Adrenal gland (tissue), 12 donors: Measurements from ENCODE around the gene KAZN. TPM values are rescaled to one million over a fixed set of nuclear protein-coding genes. Genes with fewer than 3 reads are reported as not detected.

Experiments
- DNase-seq, 7 donors: peaks; one replicate each; pipeline ENCODE4 v3.0.0-alpha.2; 2019 to 2020
- H3K27ac ChIP-seq, 5 donors: fragments of 200-600 bp; sonication (generic) in 4 of 5; 1 replicate in 3 of 5; 2 replicates in 2 of 5; pipeline versions ENCODE4 v1.5.1 to v1.8.0; 2016 to 2020; ENCODE audit warnings: mild to moderate bottlenecking in 1 of 5
- H3K27me3 ChIP-seq: fragments of 200-600 bp; 2 replicates; pipeline ENCODE4 v1.8.0; 2021
- H3K36me3 ChIP-seq, 2 donors: fragments of 200-600 bp; replicated peaks in 1 of 2; 1 replicate in 1 of 2; 2 replicates in 1 of 2; pipeline versions ENCODE4 v1.5.1 to v1.8.0; 2018 to 2022
- H3K4me1 ChIP-seq, 2 donors: fragments of 200-600 bp; replicated peaks in 1 of 2; 1 replicate in 1 of 2; 2 replicates in 1 of 2; pipeline versions ENCODE4 v1.5.1 to v1.8.0; 2018 to 2021
- H3K4me3 ChIP-seq, 4 donors: fragments of 200-600 bp; sonication (generic) in 3 of 4; one replicate each; pipeline ENCODE4 v1.5.1; 2016 to 2018
- H3K9me3 ChIP-seq, 3 donors: fragments of 200-600 bp; sonication (generic) in 1 of 3; replicated peaks in 1 of 3; 1 replicate in 2 of 3; 2 replicates in 1 of 3; pipeline versions ENCODE4 v1.5.1 to v1.8.0; 2016 to 2021
- CTCF ChIP-seq, 6 experiments: fragments of 450-650 bp in 4 of 6; fragments of 200-600 bp in 2 of 6; sonication (generic) in 1 of 6; IDR thresholded peaks; 1 replicate in 5 of 6; 2 replicates in 1 of 6; pipeline versions ENCODE4 v1.5.1 to v1.8.0; 2016 to 2021; ENCODE audit warnings: antibody characterized with exemption in 6 of 6, mild to moderate bottlenecking in 2 of 6, moderate library complexity in 1 of 6
- POLR2A ChIP-seq, 2 donors: fragments of 450-650 bp; IDR thresholded peaks; one replicate each; pipeline ENCODE4 v1.6.1; 2017; ENCODE audit warnings: antibody characterized with exemption in 2 of 2, mild to moderate bottlenecking in 2 of 2, moderate library complexity in 1 of 2
- WGBS, 4 donors: extraction: QIAGEN DNeasy Blood & Tissue Kit in 2 of 4; methylation state at CpG; one replicate each; pipeline versions ENCODE4 v1.1.5 to v1.1.7; 2013 to 2017; 5-methylcytosine and 5-hydroxymethylcytosine counted together
- intact Hi-C, 2 donors: fragments of 100-400 bp; cut with DNase I; formaldehyde crosslinking; loops; one replicate each; pipeline versions ENCODE4 v1.14.1 to v1.15.0; 2022 to 2023
- polyA plus RNA-seq, 3 donors: library from polyadenylated mRNA; stranded (reverse); fragments of 200-250 nt in 2 of 3; fragments of 350-450 nt in 1 of 3; fragmentation: Illumina TruSeq in 1 of 3; extraction: RNeasy Lipid Tissue Mini Kit (QIAGEN cat#74804) in 1 of 3; gene quantifications; one replicate each; pipeline ENCODE4 v1.2.3, GENCODE V29; 2013 to 2014
- total RNA-seq, 9 donors: library from RNA; depleted of rRNA in 4 of 9; stranded (reverse); fragments of >200 nt in 4 of 9; fragments of 120-200 nt in 1 of 9; fragmentation: NEBNext Ultra II Directional in 1 of 9; extraction: Animal tissue kit (Norgen Biotek cat#: 25700) in 1 of 9; gene quantifications; one replicate each; pipeline versions ENCODE4 v1.1.0 to v1.2.4, GENCODE V29; 2013 to 2023
- donor health status: healthy with polysubstance abuse.
- donor health status: Bipolar disorder and iron deficiency.
- donor health status: DM: yes; HTN: yes; CAD: no.
- donor health status: DM: no; HTN: no; CAD: no.
- donor health status: DM: no; HTN: no; CAD: no.
- donor health status: DM: yes; HTN: yes; CAD: no.

Gene KAZN
- total and polyA plus RNA-seq, 12 donors = 5.9 to 63.4 (median 29.5) TPM

- no peak for TF ChIP-seq POLR2A (IDR thresholded peaks at IDR 0.05)
- no peak for TF ChIP-seq CTCF (IDR thresholded peaks at IDR 0.05)
- Histone ChIP-seq H3K4me3 (no peak overlapping the region), H3K27me3 (no peaks in the 10 kb centered on the region), H3K9me3 (no peaks in the 10 kb centered on the region), H3K36me3 (no peaks in the 10 kb centered on the region), H3K27ac (peak overlapping the region; percentile 39 to 95 (median 87)), H3K4me1 (peaks cover 29 to 60% of the 10 kb centered on the region in 2 donors)
- WGBS, 4 donors = 45 to 57% (median 50%) methylated on average over 8 to 12 of the region's 12 CpGs
- intact Hi-C loops = no loop called here
- DNase-seq = no peak
Observed at GRCh38 chr1:14944471-14944985, 346.0 kb downstream of the KAZN start.

GRCh38 chr1:14945132-14946010 lies 346.9 kb downstream of the KAZN start:
- WGBS, 4 donors = 12 to 30% (median 23%) methylated on average over 15 to 26 of the region's 26 CpGs

GRCh38 chr1:14946011-14946359 lies 347.5 kb downstream of the KAZN start:
- Histone ChIP-seq H3K27ac (peak overlapping the region; percentile 82 to 95 (median 87)), H3K27me3 (no peaks in the 10 kb centered on the region), H3K4me3 (no peak overlapping the region), H3K4me1 (peaks cover 29 to 53% of the 10 kb centered on the region in 2 donors), H3K9me3 (no peaks in the 10 kb centered on the region), H3K36me3 (no peaks in the 10 kb centered on the region)
- DNase-seq = no peak
- 46 to 72% (median 67%) methylated on average over 4 of the region's 4 CpGs for WGBS, 4 donors
- intact Hi-C loops = no loop called here
- no peak for TF ChIP-seq CTCF (IDR thresholded peaks at IDR 0.05)
- no peak for TF ChIP-seq POLR2A (IDR thresholded peaks at IDR 0.05)

More at GRCh38 chr1:14945132-14946010, 346.9 kb downstream of the KAZN start:
- H3K9me3 ChIP-seq = no peaks in the 10 kb centered on the region
- intact Hi-C loops = no loop called here
- peaks cover 29 to 54% of the 10 kb centered on the region in 2 donors for H3K4me1 ChIP-seq
- DNase-seq = peak in 6 of 7 donors; percentile 68 to 79 (median 72)
- no peaks in the 10 kb centered on the region for H3K27me3 ChIP-seq
- H3K36me3 ChIP-seq = no peaks in the 10 kb centered on the region
- H3K27ac ChIP-seq = peak overlapping the region; percentile 82 to 95 (median 87)
- H3K4me3 ChIP-seq = no peak overlapping the region
- TF ChIP-seq CTCF (IDR thresholded peaks at IDR 0.05) (no peak), POLR2A (IDR thresholded peaks at IDR 0.05) (peak in 1 of 2 donors; percentile 41)

- DNase-seq = peak in 1 of 7 donors; percentile 37
- no peak for TF ChIP-seq POLR2A (IDR thresholded peaks at IDR 0.05)
- TF ChIP-seq CTCF (IDR thresholded peaks at IDR 0.05) = no peak
- Histone ChIP-seq H3K27ac (peak overlapping the region; percentile 2 to 95 (median 87)), H3K9me3 (no peaks in the 10 kb centered on the region), H3K4me3 (no peak overlapping the region), H3K27me3 (no peaks in the 10 kb centered on the region), H3K36me3 (no peaks in the 10 kb centered on the region), H3K4me1 (peaks cover 29 to 53% of the 10 kb centered on the region in 2 donors)
- WGBS, 4 donors = 67 to 72% (median 70%) methylated on average over 14 of the region's 14 CpGs
- intact Hi-C loops = no loop called here
Observed at GRCh38 chr1:14946684-14947238, 348.3 kb downstream of the KAZN start.
